Cerebellar cortex (tissue), 1 donor: ENCODE measurements around the gene CLDN25.
A peak's percentile ranks its signal among the peaks of the same experiment; 100 is the strongest.

Experiments
- DNase-seq: peaks from one replicate; pipeline ENCODE4 v3.0.0-alpha.2; 2015; ENCODE audit warnings: low spot score

CLDN25 gene

DNA sequence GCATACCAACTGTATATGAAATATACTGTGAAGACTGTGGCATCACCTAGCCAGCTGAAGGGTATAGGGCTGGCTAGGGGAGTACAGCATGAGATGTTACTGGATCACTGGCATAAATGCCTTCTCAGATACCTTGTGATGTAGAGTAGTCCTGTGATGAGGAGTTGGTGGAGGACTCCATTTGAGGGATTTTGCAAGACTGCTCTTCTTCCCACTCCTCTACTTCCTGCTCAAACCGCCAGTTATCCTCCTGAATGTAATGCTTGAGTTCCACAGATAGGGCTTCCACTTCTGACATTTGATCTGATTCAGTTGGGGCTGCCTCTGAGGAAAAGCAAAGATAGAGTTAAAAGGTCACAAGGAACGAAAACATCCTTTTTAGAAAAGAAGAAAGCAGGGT, 29.3 kb downstream of the CLDN25 start:
- DNase-seq, result no peak

DNA sequence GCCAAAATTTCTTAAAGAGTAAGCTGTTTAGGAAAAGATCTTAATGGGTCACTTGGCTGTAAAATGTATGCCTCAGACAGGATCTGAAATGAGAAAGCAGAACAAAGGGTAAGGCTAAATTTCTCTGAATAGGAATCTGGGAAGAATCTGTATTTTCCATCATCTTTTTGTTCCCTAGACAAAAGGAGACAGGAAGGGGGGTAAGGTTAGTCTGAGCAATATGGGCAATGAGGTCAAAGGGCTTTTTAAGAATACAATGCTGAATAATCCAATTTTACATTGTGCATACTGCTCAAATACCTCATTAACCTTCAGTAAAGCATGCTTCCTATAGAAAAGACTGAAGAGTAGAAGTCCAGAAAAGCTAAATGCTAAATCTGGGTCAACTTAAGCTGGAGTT, 34.6 kb downstream of the CLDN25 start:
- no peak for DNase-seq

DNA sequence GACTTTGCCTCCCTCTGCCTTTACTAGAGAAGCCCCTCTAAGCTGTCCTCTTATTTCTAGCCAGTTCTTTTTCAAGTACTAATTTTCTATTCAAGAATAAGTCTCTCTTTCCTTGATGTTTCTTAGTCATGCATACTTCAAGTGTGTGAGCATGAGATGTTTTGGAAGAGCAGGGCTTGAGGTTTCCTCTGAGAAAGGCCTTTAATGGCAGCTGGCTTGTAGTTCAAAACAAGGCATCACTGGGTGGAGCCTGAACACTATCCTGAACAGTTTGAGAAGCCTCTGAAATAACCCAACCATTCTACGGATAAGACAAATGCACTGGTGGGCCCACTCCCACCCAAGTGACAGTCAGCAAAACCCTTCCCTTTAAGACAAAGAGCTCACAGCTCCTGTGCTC, 37.6 kb downstream of the CLDN25 start:
- no peak for DNase-seq

DNA sequence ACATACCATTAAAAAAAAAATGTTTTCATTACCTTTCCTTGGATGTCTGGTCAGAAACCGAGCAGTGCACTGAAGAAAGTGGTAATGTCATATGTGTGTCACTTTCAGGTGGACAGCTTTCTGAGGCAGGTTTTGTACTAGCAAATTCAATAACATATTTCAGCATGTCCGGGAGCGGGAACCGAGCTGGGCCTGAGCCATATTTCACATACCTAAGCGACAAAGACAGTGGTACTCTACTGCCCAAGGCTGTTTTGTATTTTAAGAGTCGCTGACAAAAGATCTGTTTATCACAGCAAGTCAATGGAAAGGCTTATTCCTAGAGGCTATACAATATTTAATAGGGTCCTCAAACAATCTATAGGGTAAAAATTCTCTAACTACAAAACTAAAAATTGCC, 38.0 kb downstream of the CLDN25 start:
- DNase-seq, result no peak

DNA sequence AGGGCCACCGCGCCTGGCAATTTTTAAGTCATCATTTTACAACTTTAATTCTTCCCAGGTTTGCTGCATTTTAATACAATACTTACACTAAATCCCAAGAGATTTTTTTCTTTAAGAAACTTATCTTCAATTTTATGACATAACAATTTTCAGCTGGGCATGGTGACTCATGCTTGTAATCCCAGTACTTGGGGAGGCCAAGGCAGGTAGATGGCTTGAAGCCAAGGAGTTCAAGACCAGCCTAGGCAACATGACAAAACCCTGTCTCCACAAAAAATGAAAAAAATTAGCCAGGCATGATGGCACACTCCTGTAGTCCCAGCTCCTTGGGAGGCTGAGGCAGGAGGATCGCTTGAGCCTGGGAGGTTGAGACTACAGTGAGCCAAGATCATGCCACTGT, 38.8 kb downstream of the CLDN25 start:
- DNase-seq, result no peak

DNA sequence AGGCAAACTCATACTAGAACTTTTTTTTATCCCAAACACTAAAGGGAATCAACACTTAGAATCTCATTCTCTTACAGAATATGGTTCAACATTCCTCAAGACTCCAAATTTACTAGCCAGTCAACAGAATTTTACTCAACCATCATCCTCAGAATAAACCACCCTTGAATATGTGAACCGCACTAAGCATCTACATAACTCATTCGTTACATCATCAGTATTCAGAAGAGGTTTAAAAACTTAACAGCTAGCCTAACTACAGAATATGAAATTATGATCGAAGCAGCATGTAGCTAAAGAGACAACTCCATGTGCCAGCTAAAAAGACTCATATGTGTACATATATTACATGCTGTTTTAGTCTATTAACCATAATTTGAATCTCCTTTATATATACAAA, 47.9 kb downstream of the CLDN25 start:
- no peak for DNase-seq

DNA sequence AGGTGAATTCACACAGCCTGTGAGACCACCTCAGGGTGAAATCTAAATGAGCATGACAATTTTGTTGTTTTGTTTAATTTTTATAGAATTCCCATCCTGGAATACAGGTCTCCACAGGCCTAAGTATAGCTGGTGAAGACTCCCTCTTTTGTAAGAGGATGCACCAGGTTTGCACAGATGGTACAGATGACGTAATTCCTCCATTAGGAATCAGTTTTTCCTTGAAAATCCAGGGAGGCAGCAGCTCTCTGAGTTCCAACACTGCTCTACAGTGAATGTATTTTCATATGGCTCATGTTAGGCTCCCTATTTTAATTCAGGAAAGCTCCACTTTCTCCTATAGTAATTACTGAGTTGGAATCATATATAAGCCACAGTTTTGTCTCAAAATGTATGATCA, 48.6 kb downstream of the CLDN25 start:
- peak; percentile 95 for DNase-seq

DNA sequence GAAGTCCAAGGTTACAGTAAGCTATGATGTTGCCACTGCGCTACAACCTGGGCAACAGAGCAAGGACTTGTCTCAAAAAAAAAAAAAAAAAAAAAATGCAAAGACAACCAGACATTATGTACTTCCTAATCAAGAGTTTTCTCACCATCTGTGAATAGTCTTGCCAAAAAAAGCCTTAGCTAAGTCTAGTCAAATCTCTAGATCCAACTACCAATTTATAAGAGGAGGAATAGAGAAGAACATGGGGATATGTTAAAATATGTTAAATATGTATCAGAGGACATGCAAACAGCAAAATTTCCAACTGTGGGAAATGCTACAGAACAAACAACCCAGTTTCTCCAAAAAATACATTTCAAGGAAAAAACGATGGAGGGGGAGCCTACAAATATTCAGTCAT, 50.2 kb downstream of the CLDN25 start:
- no peak for DNase-seq
